PC-3 (cell line): ENCODE results near the gene TTC22. TPM values are rescaled to one million over a fixed set of nuclear protein-coding genes. Genes with fewer than 3 reads are reported as not detected.

Experiments
- ATAC-seq: fragments of 200-7000 bp; cut with Tn5 transposase; 2 replicates; pipeline ENCODE4 v1.9.1; 2020; ENCODE audit warnings: mild to moderate bottlenecking, moderate library complexity
- Bru-seq: library from RNA; stranded (reverse); fragments of 400-500 nt; gene quantifications from one replicate; lab custom pipeline; 2021; lab: Mats Ljungman, UMichigan
- BruChase-seq, 2 experiments: library from RNA; stranded (reverse); fragments of 400-500 nt; gene quantifications; one replicate each; lab custom pipeline; 2021; lab: Mats Ljungman, UMichigan
- BruUV-seq: library from RNA; stranded (reverse); fragments of 400-500 nt; replicated peaks from 2 replicates; lab custom pipeline; 2021; lab: Mats Ljungman, UMichigan
- CTCF ChIA-PET: fragments of 300-600 bp; sonication (Branson Sonifier 250); formaldehyde crosslinking; loops from one replicate; lab custom pipeline; 2022; ENCODE audit warnings: antibody characterized with exemption; lab: Charles Lee
- POLR2A ChIA-PET: fragments of 300-600 bp; sonication (Branson Sonifier 250); formaldehyde crosslinking; loops from one replicate; lab custom pipeline; 2022; ENCODE audit warnings: antibody characterized with exemption; ENCODE audit not compliant: unreplicated experiment; lab: Charles Lee
- DNase-seq: peaks from one replicate; pipeline ENCODE4 v3.0.0-alpha.2; 2015
- H2AFZ ChIP-seq: fragments of 300-600 bp; sonication (generic); 2 replicates; pipeline ENCODE4 v1.6.0; 2016; ENCODE audit warnings: antibody characterized with exemption, low read length
- H3F3A ChIP-seq: fragments of 300-600 bp; sonication (generic); one replicate; pipeline ENCODE4 v1.6.0; 2017; ENCODE audit warnings: antibody characterized with exemption, low read length, control low read depth, mild to moderate bottlenecking; ENCODE audit not compliant: unreplicated experiment
- H3K27ac ChIP-seq: fragments of 300-600 bp; sonication (generic); 2 replicates; pipeline ENCODE4 v1.5.1; 2016; ENCODE audit warnings: mild to moderate bottlenecking, low read length
- H3K27me3 ChIP-seq: fragments of 300-600 bp; sonication (generic); 2 replicates; pipeline ENCODE4 v1.6.1; 2016; ENCODE audit warnings: low read length, mixed read lengths
- H3K36me3 ChIP-seq: fragments of 300-600 bp; sonication (generic); 2 replicates; pipeline ENCODE4 v1.6.1; 2016; ENCODE audit warnings: low read depth, mixed run types, low read length, mixed read lengths
- H3K4me1 ChIP-seq: fragments of 300-600 bp; sonication (generic); 2 replicates; pipeline ENCODE4 v1.5.1; 2016; ENCODE audit warnings: low read length; ENCODE audit not compliant: insufficient read depth
- H3K4me2 ChIP-seq: fragments of 300-600 bp; sonication (generic); 2 replicates; pipeline ENCODE4 v1.6.0; 2016; ENCODE audit warnings: low read length
- H3K4me3 ChIP-seq: fragments of 300-600 bp; sonication (generic); 2 replicates; pipeline ENCODE4 v1.5.1; 2016; ENCODE audit warnings: mild to moderate bottlenecking, low read length, mixed read lengths
- H3K79me2 ChIP-seq: fragments of 300-600 bp; sonication (generic); 2 replicates; pipeline ENCODE4 v1.6.1; 2017; ENCODE audit warnings: low read length, mixed read lengths
- H3K9ac ChIP-seq: fragments of 300-600 bp; sonication (generic); 2 replicates; pipeline ENCODE4 v1.6.0; 2016; ENCODE audit warnings: mild to moderate bottlenecking, low read length
- H3K9me2 ChIP-seq: fragments of 300-600 bp; sonication (generic); replicated peaks from 2 replicates; pipeline ENCODE4 v1.6.1; 2016; ENCODE audit warnings: mixed run types, low read length, mixed read lengths
- H3K9me3 ChIP-seq: fragments of 300-600 bp; sonication (generic); 2 replicates; pipeline ENCODE4 v1.6.1; 2016; ENCODE audit warnings: low read length, mixed read lengths
- H4K20me1 ChIP-seq: fragments of 300-600 bp; sonication (generic); 2 replicates; pipeline ENCODE4 v1.6.1; 2016; ENCODE audit warnings: low read length, mixed read lengths
- CTCF ChIP-seq: fragments of 300-600 bp; sonication (generic); conservative IDR thresholded peaks from 2 replicates; pipeline ENCODE4 v1.5.1; 2017; ENCODE audit warnings: antibody characterized with exemption, low read depth, mild to moderate bottlenecking, low read length
- EZH2 ChIP-seq: fragments of 300-600 bp; sonication (generic); IDR thresholded peaks from one replicate; pipeline ENCODE4 v1.6.1; 2017; ENCODE audit warnings: antibody characterized with exemption, mild to moderate bottlenecking, low read length; ENCODE audit not compliant: unreplicated experiment
- EZH2phosphoT487 ChIP-seq: fragments of 300-600 bp; sonication (generic); IDR thresholded peaks from 2 replicates; pipeline ENCODE4 v1.6.1; 2018; ENCODE audit warnings: mild to moderate bottlenecking, antibody characterized with exemption, low read length, borderline replicate concordance
- intact Hi-C: fragments of 100-400 bp; cut with micrococcal nuclease; formaldehyde crosslinking; loops from 2 replicates; pipeline ENCODE4 v1.9.0; 2023
- long read RNA-seq: library from polyadenylated mRNA; unstranded; transcript quantifications from one replicate; pipeline ENCODE4 v2.0.0, GENCODE V29; 2021; ENCODE audit not compliant: unreplicated experiment
- total RNA-seq: library from RNA; depleted of rRNA; stranded (reverse); fragments of >200 nt; gene quantifications from 2 replicates; pipeline ENCODE4 v1.2.3, GENCODE V29; 2014; rRNA removed

The TTC22 gene
- total RNA-seq, result 21.8 and 31.3 TPM in 2 replicates
- percentile 50 among the genes with signal in this experiment for Bru-seq, nascent RNA
- BruChase-seq, experiment 1, labeled RNA remaining after a 6-hour chase, result percentile 42 among the genes with signal in this experiment
- BruChase-seq, experiment 2, labeled RNA remaining after a 2-hour chase, result percentile 48 among the genes with signal in this experiment
- long read RNA-seq, transcript TTC22-202 (7 exons, 3,345 nt), result major isoform, 7 of 13 reads
- long read RNA-seq, partial matches to known transcripts, result 3 of 13 reads
- long read RNA-seq, other reads (novel, unspliced or antisense), result 3 of 13 reads

- no TSS peak for BruUV-seq
- Histone ChIP-seq H3K4me2 (peak within 1 kb of the TSS; percentile 87), H4K20me1 (no peaks in the 10 kb centered on the region), H3K79me2 (peaks cover 41% of the 10 kb centered on the region), H3K9ac (peak within 1 kb of the TSS; percentile 73), H3K4me3 (peak within 1 kb of the TSS; percentile 74), H3K9me3 (no peaks in the 10 kb centered on the region), H3F3A (no peaks in the 10 kb centered on the region), H2AFZ (peak within 1 kb of the TSS; percentile 94), H3K9me2 (no peaks in the 10 kb centered on the region), H3K27ac (peak within 1 kb of the TSS; percentile 51), H3K27me3 (no peaks in the 10 kb centered on the region), H3K4me1 (peaks cover 60% of the 10 kb centered on the region), H3K36me3 (no peaks in the 10 kb centered on the region)
- peak; percentile 79 for ATAC-seq
- POLR2A ChIA-PET, result interaction anchor here (0.6 kb wide), 2 partner anchors 85 to 693 kb away, joined by 5 to 7 read pairs; no protein-coding TSS in a partner anchor
- CTCF ChIA-PET, result interaction anchor here (0.5 to 1.5 kb wide), 7 partner anchors 85 to 637 kb away, joined by 3 to 14 read pairs (median 4); partner anchors contain the start of gene TTC4
- DNase-seq, result peak; percentile 73
- no peak for TF ChIP-seq EZH2
- TF ChIP-seq EZH2phosphoT487, result no peak
- peak; percentile 75 for TF ChIP-seq CTCF
- intact Hi-C loops, result no loop called here
These were observed at the start of gene TTC22 for GRCh38 chr1:54800899-54801759. Gene TTC22, minus strand, starts transcription at chr1:54801323. Its CDS starts 160 bp downstream, at chr1:54801163.

GRCh38 chr1:54850737-54851136, 49.6 kb upstream of the TTC22 start:
- intact Hi-C loops, result no loop called here
- peaks cover 29% of the 10 kb centered on the region for H3K4me1 ChIP-seq
- ChIA-PET CTCF (interaction anchor here (0.7 kb wide), 1 partner anchor 42 kb away, joined by 3 read pairs; no protein-coding TSS in a partner anchor), POLR2A (interaction anchor here (0.6 kb wide), 2 partner anchors 36 to 54 kb away, joined by 4 to 8 read pairs; no protein-coding TSS in a partner anchor)
- BruUV-seq, result no TSS peak
- DNase-seq, result peak; percentile 80
- peak overlapping the region; percentile 40; the same call in 1 of the 2 replicates for H3K4me2 ChIP-seq
- TF ChIP-seq EZH2phosphoT487 (no peak), CTCF (no peak), EZH2 (no peak)
- H2AFZ ChIP-seq, result no peak overlapping the region
- H3K9me2 ChIP-seq, result no peaks in the 10 kb centered on the region
- H4K20me1 ChIP-seq, result no peaks in the 10 kb centered on the region
- H3K36me3 ChIP-seq, result peaks cover 67% of the 10 kb centered on the region
- no peaks in the 10 kb centered on the region for H3K9me3 ChIP-seq
- peak; percentile 54 for ATAC-seq
- H3K27ac ChIP-seq, result peak overlapping the region; percentile 84
- H3K4me3 ChIP-seq, result no peak overlapping the region
- H3F3A ChIP-seq, result no peaks in the 10 kb centered on the region
- 0 out of 2 replicates have a peak, but pooled peaks cover 2% of the 10 kb centered on the region for H3K79me2 ChIP-seq
- H3K27me3 ChIP-seq, result no peaks in the 10 kb centered on the region
- H3K9ac ChIP-seq, result peak overlapping the region; percentile 32
